Measurements from ENCODE around the gene MAK. TPM values are rescaled to one million over a fixed set of nuclear protein-coding genes. Genes with fewer than 3 reads are reported as not detected.

Gene MAK
- total and polyA plus RNA-seq, 2 experiments from 2014 or later: 0.35 to 1.6 TPM

GRCh38 chr6:10722570-10722819 is 115.8 kb downstream of the MAK start (continued):
- TF ChIP-seq ZNF114 (CRISPR knock-in tag; IDR thresholded peaks at IDR 0.05): no peak
- TF ChIP-seq, protein P1, sequence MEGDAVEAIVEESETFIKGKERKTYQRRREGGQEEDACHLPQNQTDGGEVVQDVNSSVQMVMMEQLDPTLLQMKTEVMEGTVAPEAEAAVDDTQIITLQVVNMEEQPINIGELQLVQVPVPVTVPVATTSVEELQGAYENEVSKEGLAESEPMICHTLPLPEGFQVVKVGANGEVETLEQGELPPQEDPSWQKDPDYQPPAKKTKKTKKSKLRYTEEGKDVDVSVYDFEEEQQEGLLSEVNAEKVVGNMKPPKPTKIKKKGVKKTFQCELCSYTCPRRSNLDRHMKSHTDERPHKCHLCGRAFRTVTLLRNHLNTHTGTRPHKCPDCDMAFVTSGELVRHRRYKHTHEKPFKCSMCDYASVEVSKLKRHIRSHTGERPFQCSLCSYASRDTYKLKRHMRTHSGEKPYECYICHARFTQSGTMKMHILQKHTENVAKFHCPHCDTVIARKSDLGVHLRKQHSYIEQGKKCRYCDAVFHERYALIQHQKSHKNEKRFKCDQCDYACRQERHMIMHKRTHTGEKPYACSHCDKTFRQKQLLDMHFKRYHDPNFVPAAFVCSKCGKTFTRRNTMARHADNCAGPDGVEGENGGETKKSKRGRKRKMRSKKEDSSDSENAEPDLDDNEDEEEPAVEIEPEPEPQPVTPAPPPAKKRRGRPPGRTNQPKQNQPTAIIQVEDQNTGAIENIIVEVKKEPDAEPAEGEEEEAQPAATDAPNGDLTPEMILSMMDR (conservative IDR thresholded peaks at IDR 0.05; ENCODE audit: low read depth in 2 of 2): no peak
- no peak for TF ChIP-seq ZNF331 (CRISPR knock-in tag; IDR thresholded peaks at IDR 0.05; ENCODE audit: low read depth)
- TF ChIP-seq REST (IDR thresholded peaks at IDR 0.05; ENCODE audit: unreplicated experiment): no peak
- no peak for TF ChIP-seq STAT1 (IDR thresholded peaks at IDR 0.05; ENCODE audit: unreplicated experiment)

DNA sequence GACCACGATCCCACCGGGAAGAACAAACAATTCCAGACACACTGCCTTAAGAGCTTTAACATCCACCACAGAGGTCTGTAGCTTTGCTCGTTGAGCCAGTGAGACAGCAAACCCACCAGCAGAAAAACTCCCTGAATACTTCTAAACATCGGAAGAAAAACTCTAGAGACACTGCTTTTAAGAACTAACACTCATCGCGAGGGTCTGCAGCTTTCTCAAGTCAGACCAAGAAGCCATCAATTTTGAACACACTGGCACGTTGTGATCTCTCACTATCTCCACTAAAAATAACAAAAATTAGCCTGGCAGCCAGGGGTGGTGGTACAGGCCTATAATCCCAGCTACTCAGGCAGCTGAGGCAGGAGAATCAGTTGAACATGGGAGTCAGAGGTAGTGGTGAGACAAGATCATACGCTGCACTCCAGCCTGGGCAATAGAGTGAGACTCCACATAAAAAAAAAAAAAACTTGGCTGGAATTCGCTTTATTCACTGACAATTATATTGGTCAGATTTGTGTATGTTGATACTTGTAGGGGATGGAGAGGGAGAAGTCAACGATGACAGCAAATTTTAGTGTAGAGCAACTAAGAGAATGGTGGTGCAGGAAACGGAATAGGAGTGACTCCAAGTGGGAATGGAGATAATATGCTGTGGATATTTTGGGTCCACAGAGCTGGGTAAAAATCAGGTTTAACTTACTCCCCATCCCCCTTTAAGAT is 116.3 kb downstream of the MAK start:
- peaks cover 13% of the 10 kb centered on the region for H3K27me3 Mint-ChIP-seq (ENCODE audit: insufficient read depth, low read depth, poor library complexity)
- Histone ChIP-seq H3K27ac (ENCODE audit: low read depth) (peak overlapping the region; percentile 100), H4K20me1 (replicated peaks; ENCODE audit: insufficient read depth) (no peaks in the 10 kb centered on the region), H3K4me1 (ENCODE audit: insufficient read depth) (peaks cover 19% of the 10 kb centered on the region), H3K9me2 (ENCODE audit: insufficient read depth) (no peaks in the 10 kb centered on the region), H3F3A (replicated peaks; ENCODE audit: low read depth) (peaks cover 23% of the 10 kb centered on the region), H3K4me2 (peak overlapping the region; percentile 85), H3K36me3 (ENCODE audit: insufficient read depth) (peaks cover 5% of the 10 kb centered on the region; the same call in 1 of the 2 replicates), H2AFZ (peak overlapping the region; percentile 92; the same call in 1 of the 2 replicates), H3K27me3 (ENCODE audit: insufficient read depth) (no peaks in the 10 kb centered on the region), H3K79me2 (replicated peaks; ENCODE audit: insufficient read depth) (peaks cover 29% of the 10 kb centered on the region), H3K4me3 (peak overlapping the region; percentile 71)
- H3K4me3 Mint-ChIP-seq: peak overlapping the region; percentile 96
- H3K36me3 Mint-ChIP-seq (ENCODE audit: low read depth): peaks cover 52% of the 10 kb centered on the region
- DNase-seq (ENCODE audit: low spot score) (no peak), ATAC-seq (no peak)
- H3K27ac Mint-ChIP-seq: peak overlapping the region; percentile 98
- H3K9me3 Mint-ChIP-seq: peaks cover 34% of the 10 kb centered on the region
- peaks cover 26% of the 10 kb centered on the region for H3K4me1 Mint-ChIP-seq
- TF ChIP-seq NANOG (IDR thresholded peaks at IDR 0.05; ENCODE audit: borderline replicate concordance) (no peak), ETS1 (IDR thresholded peaks at IDR 0.05) (no peak), ZNF114 (CRISPR knock-in tag; IDR thresholded peaks at IDR 0.05) (no peak), EZH2phosphoT487 (IDR thresholded peaks at IDR 0.05; ENCODE audit: unreplicated experiment) (no peak), POLR2AphosphoS5 (IDR thresholded peaks at IDR 0.05; ENCODE audit: low read depth) (no peak), STAT1 (IDR thresholded peaks at IDR 0.05; ENCODE audit: unreplicated experiment) (no peak), CREB1 (CRISPR knock-in tag; IDR thresholded peaks at IDR 0.05; ENCODE audit: low read depth) (no peak), EZH2 (IDR thresholded peaks at IDR 0.05; ENCODE audit: low read depth, unreplicated experiment) (no peak), JUNB (IDR thresholded peaks at IDR 0.05; ENCODE audit: unreplicated experiment) (no peak), ZNF331 (CRISPR knock-in tag; IDR thresholded peaks at IDR 0.05; ENCODE audit: low read depth) (no peak)
- TF ChIP-seq, protein P1 (conservative IDR thresholded peaks at IDR 0.05; ENCODE audit: low read depth in 2 of 2): no peak
